MM.1S (cell line): Measurements from ENCODE around the gene ADAMTS13.

Experiments used
- DNase-seq: peaks from one replicate; pipeline ENCODE4 v3.0.0-alpha.2; 2015
- H2AFZ ChIP-seq: fragments of 300-600 bp; sonication (generic); 2 replicates; pipeline ENCODE4 v1.6.0; 2016; ENCODE audit warnings: antibody characterized with exemption, low read length
- H3F3A ChIP-seq: fragments of 300-600 bp; sonication (generic); 2 replicates; pipeline ENCODE4 v1.6.1; 2016; ENCODE audit warnings: mild to moderate bottlenecking, antibody characterized with exemption, low read length, moderate library complexity, mixed read lengths; ENCODE audit not compliant: insufficient read depth
- H3K27ac ChIP-seq: fragments of 300-600 bp; sonication (generic); 2 replicates; pipeline ENCODE4 v1.5.1; 2016; ENCODE audit warnings: mild to moderate bottlenecking, low read length
- H3K27me3 ChIP-seq: fragments of 300-600 bp; sonication (generic); replicated peaks from 2 replicates; pipeline ENCODE4 v1.6.0; 2016; ENCODE audit warnings: low read length; ENCODE audit not compliant: insufficient read depth
- H3K36me3 ChIP-seq: fragments of 300-600 bp; sonication (generic); replicated peaks from 2 replicates; pipeline ENCODE4 v1.6.1; 2016; ENCODE audit warnings: mild to moderate bottlenecking, low read length, mixed read lengths; ENCODE audit not compliant: insufficient read depth
- H3K4me1 ChIP-seq: fragments of 300-600 bp; sonication (generic); 2 replicates; pipeline ENCODE4 v1.6.1; 2016; ENCODE audit warnings: low read length, mixed read lengths
- H3K4me2 ChIP-seq: fragments of 300-600 bp; sonication (generic); 2 replicates; pipeline ENCODE4 v1.6.0; 2016; ENCODE audit warnings: low read depth, low read length
- H3K4me3 ChIP-seq: fragments of 300-600 bp; sonication (generic); 2 replicates; pipeline ENCODE4 v1.5.1; 2016; ENCODE audit warnings: low read length, mixed read lengths
- H3K79me2 ChIP-seq: fragments of 300-600 bp; sonication (generic); 2 replicates; pipeline ENCODE4 v1.6.1; 2016; ENCODE audit warnings: mixed run types, low read length, mixed read lengths
- H3K9ac ChIP-seq: fragments of 300-600 bp; sonication (generic); 2 replicates; pipeline ENCODE4 v1.6.1; 2016; ENCODE audit warnings: low read length, mixed read lengths
- H3K9me2 ChIP-seq: fragments of 300-600 bp; sonication (generic); replicated peaks from 2 replicates; pipeline ENCODE4 v1.6.1; 2016; ENCODE audit warnings: mild to moderate bottlenecking, low read length, mixed read lengths; ENCODE audit not compliant: insufficient read depth
- H3K9me3 ChIP-seq: fragments of 300-600 bp; sonication (generic); replicated peaks from 2 replicates; pipeline ENCODE4 v1.6.1; 2016; ENCODE audit warnings: mild to moderate bottlenecking, low read length, mixed read lengths; ENCODE audit not compliant: insufficient read depth
- H4K20me1 ChIP-seq: fragments of 300-600 bp; sonication (generic); 2 replicates; pipeline ENCODE4 v1.6.1; 2016; ENCODE audit warnings: mild to moderate bottlenecking, low read length, moderate library complexity, mixed read lengths; ENCODE audit not compliant: insufficient read depth
- EZH2 ChIP-seq: fragments of 300-600 bp; sonication (generic); optimal IDR thresholded peaks from 2 replicates; pipeline ENCODE3; 2017; ENCODE audit warnings: low read depth, mild to moderate bottlenecking, antibody characterized with exemption, low read length, mixed read lengths
- EZH2phosphoT487 ChIP-seq: fragments of 300-600 bp; sonication (generic); IDR thresholded peaks from 2 replicates; pipeline ENCODE4 v1.6.1; 2018; ENCODE audit warnings: antibody characterized with exemption, low read length
- TF ChIP-seq, protein P1 (sequence below): fragments of 300-600 bp; sonication (generic); IDR thresholded peaks from 2 replicates; pipeline ENCODE4 v1.5.1; 2016; ENCODE audit warnings: antibody characterized with exemption, low read length, mixed read lengths

ADAMTS13 gene

DNA sequence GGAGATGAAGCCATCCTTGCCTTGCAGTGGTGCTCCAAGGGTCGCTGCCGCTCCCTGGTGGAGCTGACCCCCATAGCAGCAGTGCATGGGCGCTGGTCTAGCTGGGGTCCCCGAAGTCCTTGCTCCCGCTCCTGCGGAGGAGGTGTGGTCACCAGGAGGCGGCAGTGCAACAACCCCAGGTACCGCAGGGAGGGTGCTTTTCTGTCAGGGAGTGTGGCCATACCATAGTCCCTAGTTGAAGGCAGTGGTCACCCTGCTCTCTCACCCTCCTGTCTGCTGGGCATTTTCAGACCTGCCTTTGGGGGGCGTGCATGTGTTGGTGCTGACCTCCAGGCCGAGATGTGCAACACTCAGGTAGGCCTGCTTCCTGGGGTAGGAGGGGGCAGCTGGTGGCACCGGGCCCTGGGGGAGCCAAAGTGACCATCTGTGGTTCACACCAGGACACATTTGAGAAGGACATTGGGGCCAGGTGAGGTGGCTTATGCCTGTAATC, 11.2 kb downstream of the ADAMTS13 start:
- no peak overlapping the region for H3K4me2 ChIP-seq
- H3K79me2 ChIP-seq: no peaks in the 10 kb centered on the region
- no peak overlapping the region for H3K27ac ChIP-seq
- H3K9ac ChIP-seq: no peak overlapping the region
- no peak for TF ChIP-seq EZH2phosphoT487
- TF ChIP-seq, protein P1, sequence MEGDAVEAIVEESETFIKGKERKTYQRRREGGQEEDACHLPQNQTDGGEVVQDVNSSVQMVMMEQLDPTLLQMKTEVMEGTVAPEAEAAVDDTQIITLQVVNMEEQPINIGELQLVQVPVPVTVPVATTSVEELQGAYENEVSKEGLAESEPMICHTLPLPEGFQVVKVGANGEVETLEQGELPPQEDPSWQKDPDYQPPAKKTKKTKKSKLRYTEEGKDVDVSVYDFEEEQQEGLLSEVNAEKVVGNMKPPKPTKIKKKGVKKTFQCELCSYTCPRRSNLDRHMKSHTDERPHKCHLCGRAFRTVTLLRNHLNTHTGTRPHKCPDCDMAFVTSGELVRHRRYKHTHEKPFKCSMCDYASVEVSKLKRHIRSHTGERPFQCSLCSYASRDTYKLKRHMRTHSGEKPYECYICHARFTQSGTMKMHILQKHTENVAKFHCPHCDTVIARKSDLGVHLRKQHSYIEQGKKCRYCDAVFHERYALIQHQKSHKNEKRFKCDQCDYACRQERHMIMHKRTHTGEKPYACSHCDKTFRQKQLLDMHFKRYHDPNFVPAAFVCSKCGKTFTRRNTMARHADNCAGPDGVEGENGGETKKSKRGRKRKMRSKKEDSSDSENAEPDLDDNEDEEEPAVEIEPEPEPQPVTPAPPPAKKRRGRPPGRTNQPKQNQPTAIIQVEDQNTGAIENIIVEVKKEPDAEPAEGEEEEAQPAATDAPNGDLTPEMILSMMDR: no peak
- H3K36me3 ChIP-seq: no peaks in the 10 kb centered on the region
- no peaks in the 10 kb centered on the region for H3K4me1 ChIP-seq
- no peak overlapping the region for H3K4me3 ChIP-seq
- no peak overlapping the region for H2AFZ ChIP-seq
- DNase-seq: no peak
- no peaks in the 10 kb centered on the region for H4K20me1 ChIP-seq
- no peaks in the 10 kb centered on the region for H3K9me2 ChIP-seq
- H3F3A ChIP-seq: no peaks in the 10 kb centered on the region
- no peaks in the 10 kb centered on the region for H3K9me3 ChIP-seq
- peaks cover 69% of the 10 kb centered on the region for H3K27me3 ChIP-seq

DNA sequence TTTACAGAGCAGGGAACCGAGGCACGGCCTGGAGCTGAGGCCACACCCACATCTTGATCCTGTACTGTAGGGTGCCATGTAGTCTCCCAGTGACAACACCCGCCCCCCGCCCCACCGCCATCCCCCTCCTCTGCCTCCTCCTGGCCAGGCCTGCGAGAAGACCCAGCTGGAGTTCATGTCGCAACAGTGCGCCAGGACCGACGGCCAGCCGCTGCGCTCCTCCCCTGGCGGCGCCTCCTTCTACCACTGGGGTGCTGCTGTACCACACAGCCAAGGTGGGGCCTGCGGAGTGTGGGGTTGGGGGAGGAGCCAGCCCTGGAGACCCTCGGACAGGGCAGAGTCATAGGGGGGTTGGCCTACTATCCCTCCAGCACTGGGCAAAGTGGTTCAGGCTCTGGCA, 14.5 kb downstream of the ADAMTS13 start:
- no peaks in the 10 kb centered on the region for H3K79me2 ChIP-seq
- no peak for TF ChIP-seq EZH2
- no peak for TF ChIP-seq EZH2phosphoT487
- TF ChIP-seq, protein P1: no peak
- H3K4me3 ChIP-seq: no peak overlapping the region
- H2AFZ ChIP-seq: no peak overlapping the region
- no peak overlapping the region for H3K27ac ChIP-seq
- H3K9me3 ChIP-seq: no peaks in the 10 kb centered on the region
- H4K20me1 ChIP-seq: no peaks in the 10 kb centered on the region
- H3F3A ChIP-seq: no peaks in the 10 kb centered on the region
- H3K27me3 ChIP-seq: peaks cover 90% of the 10 kb centered on the region
- no peaks in the 10 kb centered on the region for H3K36me3 ChIP-seq
- no peak overlapping the region for H3K9ac ChIP-seq
- H3K9me2 ChIP-seq: no peaks in the 10 kb centered on the region
- DNase-seq: no peak
- H3K4me2 ChIP-seq: no peak overlapping the region
- H3K4me1 ChIP-seq: no peaks in the 10 kb centered on the region

DNA sequence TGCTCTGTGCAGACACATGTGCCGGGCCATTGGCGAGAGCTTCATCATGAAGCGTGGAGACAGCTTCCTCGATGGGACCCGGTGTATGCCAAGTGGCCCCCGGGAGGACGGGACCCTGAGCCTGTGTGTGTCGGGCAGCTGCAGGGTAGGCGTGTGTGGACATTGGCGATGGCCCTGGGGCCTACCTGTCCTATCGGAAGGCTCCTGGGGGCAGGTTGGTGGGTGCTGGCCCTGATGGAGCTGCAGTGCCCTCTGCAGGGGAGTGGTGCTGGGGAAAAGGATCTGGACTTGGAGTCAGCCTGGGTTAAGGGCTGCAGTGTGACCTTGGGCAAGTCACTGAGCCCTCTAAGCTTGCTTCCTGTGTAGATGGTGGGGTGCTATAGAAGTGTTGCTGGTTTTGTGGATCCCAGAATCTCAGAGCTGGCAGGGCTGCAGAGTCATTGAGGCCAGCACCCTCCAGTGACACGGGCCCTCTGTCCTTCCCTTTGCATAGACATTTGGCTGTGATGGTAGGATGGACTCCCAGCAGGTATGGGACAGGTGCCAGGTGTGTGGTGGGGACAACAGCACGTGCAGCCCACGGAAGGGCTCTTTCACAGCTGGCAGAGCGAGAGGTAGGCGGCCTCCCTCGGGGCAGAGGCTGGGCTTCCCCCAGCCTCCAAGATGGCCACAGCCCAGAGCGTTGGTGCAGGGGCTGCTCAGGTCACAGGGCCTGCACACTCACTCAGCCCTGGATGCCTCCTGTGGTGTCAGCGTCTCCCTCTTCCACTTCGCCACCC, 15.8 kb downstream of the ADAMTS13 start:
- H3K9me3 ChIP-seq: no peaks in the 10 kb centered on the region
- H3K9ac ChIP-seq: no peak overlapping the region
- H3K4me2 ChIP-seq: no peak overlapping the region
- TF ChIP-seq EZH2phosphoT487: no peak
- TF ChIP-seq, protein P1: peak; percentile 29
- no peak for TF ChIP-seq EZH2
- H3F3A ChIP-seq: no peaks in the 10 kb centered on the region
- DNase-seq: no peak
- H3K27me3 ChIP-seq: peaks cover 93% of the 10 kb centered on the region
- H3K36me3 ChIP-seq: no peaks in the 10 kb centered on the region
- no peaks in the 10 kb centered on the region for H3K4me1 ChIP-seq
- H2AFZ ChIP-seq: no peak overlapping the region
- no peak overlapping the region for H3K27ac ChIP-seq
- no peaks in the 10 kb centered on the region for H4K20me1 ChIP-seq
- no peaks in the 10 kb centered on the region for H3K79me2 ChIP-seq
- no peak overlapping the region for H3K4me3 ChIP-seq
- H3K9me2 ChIP-seq: no peaks in the 10 kb centered on the region
